NCI-H2171 treated with DMSO at 0.1 percent for 48 hours (cell line): ENCODE data around the gene HYOU1.
A peak's percentile ranks its signal among the peaks of the same experiment; 100 is the strongest.
"Not testable (repeated sequence)": the region's sequence is repeated elsewhere in the genome, so short reads cannot be mapped to it uniquely, and the experiment has no call there.

Experiments
- DNase-seq: peaks from one replicate; lab custom pipeline; 2025; lab: John Stamatoyannopoulos, UW

Gene HYOU1

DNA sequence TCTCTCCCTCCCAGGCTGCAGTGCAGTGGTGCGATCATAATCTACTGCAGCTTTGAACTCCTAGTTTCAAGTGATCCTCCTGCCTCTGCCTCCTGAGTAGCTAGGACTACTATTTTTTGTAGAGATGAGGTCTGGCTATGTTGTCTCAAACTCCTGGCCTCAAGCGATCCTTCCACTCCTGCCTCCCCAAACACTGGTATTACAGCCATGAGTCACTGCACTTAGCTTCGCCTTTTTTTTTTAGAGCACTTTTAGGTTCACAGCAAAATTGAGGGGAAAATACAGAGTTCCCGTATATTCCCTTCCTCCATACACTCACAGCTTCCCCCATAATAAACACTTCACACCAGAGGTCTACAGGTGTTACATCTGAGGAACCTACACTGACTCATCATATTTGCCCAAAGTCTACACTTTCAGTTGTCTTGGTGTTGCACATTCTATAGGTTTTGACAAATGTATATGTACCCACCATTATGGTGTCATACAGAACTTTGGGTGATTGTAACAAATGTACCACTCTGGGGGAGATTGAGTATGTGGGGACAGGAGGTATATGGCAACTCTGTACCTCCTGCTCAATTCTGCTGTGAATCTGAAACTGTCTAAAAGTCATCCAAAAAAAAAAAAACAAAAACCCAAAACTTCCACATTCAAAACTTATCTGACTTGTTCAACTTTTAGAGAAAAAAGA lies 15.0 kb downstream of the HYOU1 start:
- DNase-seq: no peak

DNA sequence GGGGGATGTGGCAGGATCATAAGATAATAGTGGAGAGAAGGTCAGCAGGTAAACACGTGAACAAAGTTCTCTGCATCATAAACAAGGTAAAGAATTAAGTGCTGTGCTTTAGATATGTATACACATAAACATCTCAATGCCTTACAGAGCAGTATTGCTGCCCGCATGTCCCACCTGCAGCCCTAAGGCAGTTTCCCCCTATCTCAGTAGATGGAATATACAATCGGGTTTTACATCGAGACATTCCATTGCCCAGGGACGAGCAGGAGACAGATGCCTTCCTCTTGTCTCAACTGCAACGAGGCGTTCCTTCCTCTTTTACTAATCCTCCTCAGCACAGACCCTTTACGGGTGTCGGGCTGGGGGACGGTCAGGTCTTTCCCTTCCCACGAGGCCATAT lies 17.5 kb downstream of the HYOU1 start:
- not testable (repeated sequence) for DNase-seq

DNA sequence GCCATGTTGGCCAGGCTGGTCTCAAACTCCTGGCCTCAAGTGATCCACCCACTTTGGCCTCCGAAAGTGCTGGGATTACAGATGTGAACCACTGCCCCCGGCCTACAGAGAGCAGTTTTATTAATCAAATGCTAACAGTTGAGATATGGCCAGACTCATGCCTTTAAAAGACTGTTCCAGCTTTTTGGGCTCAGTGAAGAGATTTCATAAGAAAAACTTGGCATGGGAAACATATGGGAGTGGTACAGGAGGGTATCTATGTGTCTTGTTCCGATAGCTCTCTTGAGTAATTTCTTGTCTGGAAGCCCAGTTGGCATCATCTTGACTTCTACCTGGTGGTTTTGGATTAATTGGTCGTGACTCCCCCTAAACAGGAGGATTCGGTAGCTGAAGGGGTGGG lies 18.1 kb downstream of the HYOU1 start:
- no peak for DNase-seq

DNA sequence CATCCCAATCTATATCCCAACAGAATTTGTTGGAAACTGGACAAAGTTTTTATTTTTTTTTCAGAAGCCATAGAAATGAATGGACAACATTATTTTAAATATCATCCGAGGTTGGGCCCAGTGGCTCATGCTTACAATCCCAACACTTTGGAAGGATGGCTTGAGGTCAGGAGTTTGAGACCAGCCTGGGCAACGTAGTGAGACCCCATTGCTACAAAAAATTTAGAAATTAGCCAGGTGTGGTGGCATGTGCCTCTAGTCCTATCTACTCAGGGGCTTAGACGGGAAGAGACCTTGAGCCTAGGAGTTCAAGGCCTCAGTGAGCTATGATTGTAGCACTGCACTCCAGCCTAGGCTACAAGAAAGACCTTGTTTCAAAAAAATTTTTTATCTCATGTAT lies 22.2 kb downstream of the HYOU1 start:
- DNase-seq: no peak

DNA sequence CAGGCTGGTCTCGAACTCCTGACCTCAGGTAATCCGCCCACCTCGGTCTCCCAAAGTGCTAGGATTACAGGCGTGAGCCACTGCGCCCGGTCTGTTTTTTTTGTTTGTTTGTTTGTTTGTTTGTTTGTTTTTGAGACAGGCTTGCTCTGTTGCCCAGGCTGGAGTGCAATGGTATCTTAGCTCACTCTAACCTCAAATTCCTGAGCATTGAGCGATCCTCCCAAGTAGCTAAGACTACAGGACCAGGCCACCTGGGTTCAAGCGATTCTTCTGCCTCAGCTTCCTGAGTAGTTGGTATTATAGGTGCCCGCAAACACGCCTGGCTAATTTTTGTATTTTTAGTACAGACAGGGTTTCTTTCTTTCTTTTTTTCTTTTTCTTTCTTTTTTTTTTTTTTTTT lies 23.6 kb downstream of the HYOU1 start:
- DNase-seq: not testable (repeated sequence)

DNA sequence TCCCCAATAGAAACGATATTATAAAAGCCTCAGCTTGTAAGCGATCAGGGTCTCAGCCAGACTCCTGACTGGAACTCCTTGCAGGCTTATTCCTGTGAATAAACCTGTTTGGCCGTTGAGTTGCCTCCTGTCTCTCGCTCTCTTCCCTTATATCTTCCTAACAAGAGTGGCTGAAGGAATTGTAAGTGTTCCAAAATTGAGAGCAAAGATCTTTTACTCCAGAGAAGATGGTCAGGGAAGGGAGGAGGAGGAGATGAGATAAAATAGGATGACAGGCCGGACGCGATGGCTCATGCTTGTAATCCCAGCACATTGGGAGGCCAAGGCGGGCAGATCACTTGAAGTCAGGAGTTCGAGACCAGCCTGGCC lies 25.1 kb downstream of the HYOU1 start:
- no peak for DNase-seq

DNA sequence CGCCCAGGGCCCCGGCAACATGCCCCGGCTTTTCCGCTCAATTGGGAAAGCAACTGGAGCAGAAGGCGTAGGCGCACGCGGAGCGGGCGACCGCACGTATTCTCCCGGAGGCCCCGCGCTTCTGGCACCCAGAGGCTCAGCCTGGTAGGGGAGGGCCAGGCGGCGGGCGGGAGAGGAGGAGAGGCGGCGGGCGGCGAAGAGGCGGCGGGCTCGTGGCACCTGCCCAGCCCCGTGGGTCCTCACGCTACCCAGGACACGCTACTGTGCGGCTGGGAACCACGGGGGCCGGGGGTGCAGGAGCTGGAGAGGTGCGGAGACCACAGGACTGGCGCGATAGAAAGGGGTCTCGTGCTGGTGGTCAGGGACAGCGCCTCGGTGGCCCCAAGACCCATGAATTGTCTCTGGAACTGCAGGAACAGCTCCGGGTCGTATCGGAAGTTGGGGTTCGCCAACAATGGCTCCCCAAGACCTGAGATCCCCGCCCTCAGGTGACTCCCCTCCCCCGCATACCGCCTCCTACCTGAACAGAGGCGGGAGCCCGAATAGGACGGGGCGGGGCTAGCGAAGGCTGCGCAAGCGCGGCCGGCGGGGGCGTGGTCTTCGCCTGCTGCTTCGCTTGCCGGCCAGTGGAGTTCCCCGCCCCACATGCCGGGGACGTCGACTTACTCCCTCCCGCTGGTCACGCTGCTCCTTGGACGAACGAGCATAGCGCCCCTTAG lies 26.5 kb downstream of the HYOU1 start, which contains the start of gene SLC37A4:
SLC37A4 (minus strand) TSS at position 549 of the 719 bp plus-strand sequence.
- DNase-seq: peak; percentile 88

DNA sequence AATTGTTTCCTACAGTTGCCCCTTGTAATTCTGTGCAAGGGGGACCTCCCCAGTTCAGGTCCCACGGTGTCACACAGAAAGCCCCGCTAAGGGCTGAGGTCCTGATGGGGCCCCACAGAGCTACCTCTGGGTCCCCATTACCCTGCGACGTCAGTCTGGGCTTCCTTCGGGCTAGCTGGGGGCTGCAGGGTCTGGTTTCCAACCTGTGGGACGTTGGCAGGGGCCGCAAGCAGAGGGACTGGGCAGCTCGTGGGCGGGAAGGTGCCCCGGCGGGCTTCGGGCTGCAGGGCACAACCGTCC lies 27.0 kb downstream of the HYOU1 start:
- DNase-seq: no peak

DNA sequence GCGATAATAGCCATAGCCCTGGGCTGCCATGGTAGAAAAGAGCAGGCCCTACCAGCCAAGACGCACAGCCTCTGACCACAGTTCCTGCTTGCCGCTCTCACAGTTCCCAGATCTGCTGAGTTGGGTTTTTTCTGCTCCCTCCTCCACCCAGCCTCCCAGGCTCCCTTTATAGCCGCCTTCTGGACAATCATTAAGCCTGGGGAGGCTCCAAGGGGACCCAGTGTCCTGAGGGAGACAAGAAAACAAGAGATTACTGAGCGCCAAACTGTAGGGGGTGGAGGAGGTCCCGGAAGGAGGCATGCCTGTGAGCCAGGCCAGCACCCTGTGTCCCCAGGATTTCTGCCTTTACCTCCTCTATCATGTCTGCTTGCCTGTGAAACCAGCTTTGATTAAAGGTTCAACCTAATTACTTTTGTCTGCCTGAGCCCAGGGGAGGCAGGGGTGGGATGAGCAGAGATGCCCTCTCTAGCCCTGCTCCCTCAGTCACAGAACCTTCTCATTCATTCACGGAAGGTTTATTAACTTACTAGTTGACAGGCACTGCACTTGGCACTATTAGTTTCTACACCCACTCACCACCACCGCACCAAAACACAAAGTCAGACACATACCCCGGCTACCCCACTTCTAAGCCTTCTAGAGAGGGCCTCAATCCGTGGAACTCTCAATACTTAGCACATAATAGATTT lies 27.5 kb downstream of the HYOU1 start:
- no peak for DNase-seq

DNA sequence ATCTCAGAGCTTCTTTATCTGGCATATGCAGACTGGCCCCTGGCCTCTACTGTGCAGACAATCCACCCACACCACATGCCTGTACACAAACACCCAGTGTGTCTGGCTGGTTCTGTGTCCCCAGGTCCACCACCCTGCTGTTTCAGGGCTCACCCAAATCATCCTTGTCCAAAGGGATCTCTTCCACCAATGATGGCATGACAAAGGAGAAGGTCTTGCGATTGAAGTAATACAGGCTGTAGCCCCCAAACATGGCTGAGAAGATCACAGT lies 28.0 kb downstream of the HYOU1 start:
- no peak for DNase-seq

DNA sequence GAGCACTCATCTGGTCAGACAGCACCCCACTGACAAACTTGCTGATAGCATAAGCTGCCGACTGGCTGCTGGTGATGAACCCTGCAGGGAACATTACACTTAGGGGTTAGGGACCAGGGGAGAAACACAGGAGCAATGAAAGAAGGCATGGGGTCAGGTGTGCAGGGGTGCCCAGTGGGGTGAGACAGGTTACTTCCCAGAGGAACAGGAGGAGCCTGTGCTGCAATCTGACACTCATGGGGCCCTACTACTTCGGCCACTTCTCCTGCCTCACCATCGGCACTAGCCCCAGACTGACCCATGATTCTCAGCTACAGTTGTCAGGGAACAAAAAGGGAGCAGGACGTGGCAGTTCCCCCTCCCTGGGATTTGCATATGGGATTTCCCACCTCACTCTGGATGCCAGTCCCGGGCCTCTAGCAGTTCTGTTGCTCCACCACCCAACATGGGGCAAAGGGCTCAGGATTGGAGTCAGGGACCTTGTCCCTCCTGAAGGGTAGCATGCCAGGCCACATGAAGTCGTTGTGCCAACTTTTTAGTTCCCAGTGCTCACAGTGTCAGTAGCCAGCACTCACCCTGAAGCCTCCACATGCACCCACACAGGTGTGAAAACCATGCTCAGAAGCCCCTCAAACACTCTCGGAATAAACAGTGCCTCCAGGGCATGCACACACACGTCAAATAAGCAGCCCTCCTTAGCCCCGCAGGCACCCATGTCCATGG lies 28.5 kb downstream of the HYOU1 start:
- no peak for DNase-seq

DNA sequence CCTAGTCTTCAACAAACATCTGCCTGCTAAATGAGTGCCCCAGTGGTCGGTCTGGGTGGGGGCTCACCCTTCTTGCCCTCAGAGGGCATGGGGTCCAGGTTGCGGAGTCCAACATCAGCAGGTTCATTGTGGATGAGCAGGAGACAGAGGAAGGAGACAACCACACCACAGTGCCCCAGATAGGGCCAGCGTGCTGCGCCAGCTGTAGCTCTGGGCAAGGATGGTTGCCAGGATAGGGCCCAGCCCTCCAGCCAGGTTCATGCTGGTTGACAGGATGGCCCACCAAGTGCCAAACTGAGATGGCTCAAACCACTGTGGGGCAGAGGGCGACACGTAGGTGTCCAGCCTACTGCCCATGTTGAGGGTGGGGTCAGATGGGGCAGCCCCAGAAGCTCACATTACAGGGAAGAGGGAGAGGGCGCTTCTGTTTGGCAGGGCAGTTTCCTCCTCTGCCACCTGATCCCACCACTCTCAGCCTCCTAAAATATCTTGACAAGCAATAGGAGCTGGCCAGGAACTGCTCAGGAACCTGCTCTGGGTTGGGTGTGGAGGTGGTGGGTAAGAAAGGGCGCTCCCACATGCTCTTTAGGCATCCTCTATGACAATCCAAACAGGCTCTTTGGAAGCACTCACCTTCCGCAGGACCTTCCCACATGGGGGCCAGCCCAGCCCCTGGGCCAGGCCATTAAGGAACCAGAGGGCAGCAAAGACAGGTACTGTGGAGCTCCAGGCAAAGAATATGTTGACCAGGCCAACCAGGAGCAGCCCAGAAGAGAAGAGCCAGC lies 29.3 kb downstream of the HYOU1 start:
- no peak for DNase-seq

DNA sequence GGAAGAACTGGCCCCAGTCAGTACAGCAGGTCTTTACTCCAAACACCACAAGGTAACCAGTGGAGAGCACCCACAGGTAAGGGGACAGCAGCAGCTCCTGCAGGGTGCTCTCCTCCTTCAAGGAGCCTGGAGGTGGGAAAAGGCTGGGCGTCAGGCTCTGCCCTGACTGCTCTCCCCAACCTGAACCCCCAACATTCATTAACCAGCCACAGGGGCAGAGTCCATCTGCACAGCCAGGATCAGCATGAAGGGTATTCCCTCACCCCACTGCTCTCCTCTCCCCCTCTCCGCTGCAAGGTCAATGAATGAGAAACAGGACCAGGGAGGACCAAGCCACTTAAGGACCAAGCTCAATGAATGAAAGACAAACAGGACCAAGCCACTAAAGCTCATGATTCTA lies 30.0 kb downstream of the HYOU1 start:
- DNase-seq: no peak

DNA sequence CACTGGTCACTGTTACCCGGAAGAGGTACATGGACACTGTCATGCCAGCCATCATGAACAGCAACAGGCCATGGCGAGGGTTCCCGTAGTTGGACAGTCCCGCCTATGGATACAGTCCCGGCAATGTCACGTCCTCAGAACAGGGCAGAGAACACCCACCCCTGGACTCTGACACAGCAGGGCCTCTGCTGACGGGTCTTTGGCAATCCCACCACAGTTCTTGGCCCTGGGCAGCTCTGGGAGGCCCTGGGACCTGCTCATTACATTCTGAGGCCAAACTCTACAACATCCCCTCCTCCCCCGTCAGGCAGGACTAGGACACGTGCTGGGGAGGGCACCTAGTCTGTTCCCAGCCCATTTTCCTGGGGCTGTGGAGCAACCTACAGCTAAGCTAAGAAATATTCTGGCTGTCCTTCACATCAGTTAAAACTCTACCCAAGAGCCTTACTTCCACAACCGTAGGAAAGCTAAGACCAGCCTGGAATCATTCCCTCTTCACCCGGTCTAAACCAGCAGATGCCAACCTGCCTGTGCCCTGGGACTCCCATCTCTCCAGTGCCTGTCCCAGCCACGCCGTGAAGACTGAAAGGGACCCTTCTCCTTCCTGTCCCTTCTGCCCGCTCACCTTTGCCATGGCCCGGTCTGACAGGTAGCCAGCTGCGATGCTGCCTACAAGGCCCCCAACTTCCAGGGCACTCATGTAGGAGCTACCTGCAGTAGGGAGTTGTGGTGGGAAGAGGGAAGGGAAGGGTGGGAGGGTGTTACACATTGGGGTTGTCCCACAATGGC lies 30.8 kb downstream of the HYOU1 start:
- DNase-seq: no peak

DNA sequence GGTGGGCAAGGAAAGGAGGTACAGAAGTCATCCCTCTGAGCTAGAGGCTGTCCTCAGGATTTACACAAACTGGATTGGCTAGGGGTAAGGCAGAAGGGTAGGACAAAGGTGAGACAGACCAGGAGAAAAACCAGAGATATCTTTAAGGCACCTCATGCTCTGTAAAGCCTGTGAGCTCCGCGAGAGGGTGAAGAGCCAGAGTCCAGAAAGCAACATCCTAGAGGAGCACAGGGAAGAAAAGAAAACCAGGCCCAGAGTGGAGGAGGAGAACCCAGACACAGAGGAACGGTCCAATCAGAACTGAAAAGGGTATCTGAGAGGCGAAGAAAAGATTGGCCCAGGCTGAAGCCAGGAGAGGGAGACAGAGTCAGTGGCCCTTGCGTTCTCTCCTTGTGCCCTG lies 31.5 kb downstream of the HYOU1 start:
- DNase-seq: no peak

DNA sequence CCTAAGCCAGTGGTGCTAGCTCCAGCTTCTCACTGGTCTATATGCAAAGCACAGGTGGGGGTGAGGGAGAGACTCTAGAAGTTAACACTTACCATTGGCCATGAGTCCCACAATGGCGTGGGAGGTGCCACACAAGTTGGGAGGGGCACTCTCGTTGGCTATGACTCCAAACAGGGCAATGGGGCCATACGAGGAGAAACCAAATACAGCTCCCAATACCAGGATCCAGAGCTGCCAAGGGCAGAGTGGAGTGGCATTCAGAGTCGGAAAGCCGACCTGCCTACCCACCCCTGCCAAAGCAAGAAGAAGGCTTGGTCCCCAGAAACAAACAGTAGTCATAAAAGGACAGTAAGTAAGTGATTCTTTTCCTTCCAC lies 31.9 kb downstream of the HYOU1 start:
- DNase-seq: no peak

DNA sequence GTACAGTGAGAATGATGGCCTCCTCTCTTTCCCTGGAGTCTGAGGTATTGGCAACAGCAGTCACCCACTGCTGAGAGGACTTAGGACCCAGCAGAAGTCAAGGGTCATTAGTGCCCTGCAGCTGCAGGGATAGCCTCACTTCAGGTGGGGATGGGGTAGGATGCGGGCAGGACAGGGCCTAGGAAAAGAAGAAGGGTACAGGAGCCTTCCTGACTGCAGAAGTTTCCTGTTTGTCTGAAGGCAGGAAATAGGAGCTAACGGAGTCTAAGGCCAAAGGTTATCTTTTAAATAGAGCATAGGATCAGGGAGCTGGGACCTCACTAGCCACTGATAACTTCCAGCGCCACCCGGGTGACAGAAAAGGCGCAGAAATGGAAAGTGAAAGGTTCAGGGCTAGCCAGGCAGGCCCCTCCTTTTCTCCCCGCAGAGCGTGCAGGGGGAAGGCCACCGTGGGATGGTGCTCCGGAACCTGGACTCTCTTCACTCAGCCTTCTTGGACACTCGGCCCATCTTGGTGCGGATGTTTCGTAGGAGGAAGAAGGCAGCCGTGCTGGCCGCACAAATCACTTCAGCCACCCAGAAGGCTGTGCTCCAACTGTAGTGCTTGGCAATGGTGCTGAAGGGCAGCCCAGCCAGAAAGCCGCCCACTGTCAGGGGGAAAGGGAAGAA lies 32.4 kb downstream of the HYOU1 start:
- no peak for DNase-seq

DNA sequence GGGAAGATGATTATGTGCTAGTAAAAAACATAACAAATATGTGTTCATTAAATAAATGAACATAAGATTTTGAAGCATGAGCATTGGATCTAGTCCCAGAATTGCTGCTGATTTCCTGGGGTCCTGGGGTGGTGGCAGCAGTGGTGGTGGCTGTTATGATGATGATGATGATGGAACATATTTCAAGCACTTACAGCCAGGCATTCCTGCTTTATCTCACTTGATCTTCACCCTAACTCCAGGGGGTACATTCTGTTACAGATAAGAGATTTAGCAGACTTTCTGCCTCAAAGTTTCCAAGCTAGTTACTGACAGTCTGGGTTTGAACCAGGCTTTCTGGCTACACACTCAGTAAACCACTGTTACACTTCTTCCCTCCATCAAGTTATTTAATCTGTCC lies 33.3 kb downstream of the HYOU1 start:
- no peak for DNase-seq

DNA sequence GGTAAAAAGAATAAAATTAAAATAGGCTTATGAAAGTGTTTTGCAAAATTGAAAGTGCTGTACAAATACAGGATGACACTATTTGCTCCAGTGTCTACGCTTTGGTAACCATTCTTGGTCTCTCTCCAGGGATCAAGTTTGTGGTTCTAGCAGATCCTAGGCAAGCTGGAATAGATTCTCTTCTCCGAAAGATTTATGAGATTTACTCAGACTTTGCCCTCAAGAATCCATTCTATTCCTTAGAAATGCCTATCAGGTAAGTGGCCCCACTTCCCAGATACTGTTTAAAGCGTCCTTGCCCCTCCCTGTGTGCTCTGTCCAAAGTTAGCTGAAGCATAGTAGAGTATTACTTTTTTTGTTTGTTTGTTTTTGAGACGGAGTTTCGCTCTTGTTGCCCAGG lies 35.4 kb downstream of the HYOU1 start:
- no peak for DNase-seq

DNA sequence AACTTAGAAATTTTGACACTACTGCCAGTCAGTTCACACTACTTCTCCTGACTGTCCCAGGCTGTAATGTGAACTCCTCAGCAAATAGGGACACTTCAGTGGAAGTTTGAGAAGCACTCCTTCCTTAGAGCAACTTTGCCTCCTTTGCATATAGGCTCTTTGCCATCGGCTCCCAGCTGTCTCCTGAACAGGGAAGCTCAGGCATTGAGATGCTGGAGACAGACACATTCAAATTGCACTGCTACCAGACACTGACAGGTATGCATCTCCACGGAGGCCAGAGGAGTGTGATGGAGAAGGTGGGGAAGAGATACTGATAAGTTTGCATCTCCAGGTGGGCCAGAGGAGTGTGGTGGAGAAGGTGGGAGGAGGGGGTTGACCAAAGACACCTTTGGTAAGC lies 37.0 kb downstream of the HYOU1 start:
- DNase-seq: no peak
